Esophagus squamous epithelium (tissue), 5 donors: ENCODE data around the gene NEDD4L. TPM values are rescaled to one million over a fixed set of nuclear protein-coding genes. Genes with fewer than 3 reads are reported as not detected.

Experiments used
- DNase-seq: peaks from one replicate; lab custom pipeline; 2025; lab: John Stamatoyannopoulos, UW
- H3K27ac ChIP-seq, 4 donors: fragments of 200-600 bp; sonication (generic); one replicate each; pipeline ENCODE4 v1.5.1; 2016 to 2019; ENCODE audit warnings: mild to moderate bottlenecking in 1 of 4
- H3K27me3 ChIP-seq, 4 donors: fragments of 200-600 bp; sonication (generic); 1 replicate in 3 of 4; 2 replicates in 1 of 4; pipeline versions ENCODE4 v1.5.1 to v1.6.0; 2017 to 2021; ENCODE audit warnings: antibody characterized with exemption in 1 of 4
- H3K36me3 ChIP-seq, 3 donors: fragments of 200-600 bp; sonication (generic); one replicate each; pipeline ENCODE4 v1.5.1; 2016 to 2019
- H3K4me1 ChIP-seq, 3 donors: fragments of 200-600 bp; sonication (generic); one replicate each; pipeline ENCODE4 v1.5.1; 2017 to 2019
- H3K4me3 ChIP-seq, 4 donors: fragments of 200-600 bp; sonication (generic); 1 replicate in 3 of 4; 2 replicates in 1 of 4; pipeline ENCODE4 v1.5.1; 2016 to 2019; ENCODE audit warnings: mild to moderate bottlenecking in 2 of 4, moderate library complexity in 1 of 4
- H3K9me3 ChIP-seq, 3 donors: fragments of 200-600 bp; sonication (generic); one replicate each; pipeline ENCODE4 v1.5.1; 2016 to 2019
- CTCF ChIP-seq, 6 experiments: fragments of 450-650 bp in 4 of 6; fragments of 200-600 bp in 2 of 6; sonication (generic) in 2 of 6; IDR thresholded peaks; one replicate each; pipeline ENCODE4 v1.5.1; 2016 to 2019; ENCODE audit warnings: antibody characterized with exemption in 6 of 6, mild to moderate bottlenecking in 4 of 6, moderate library complexity in 4 of 6
- POLR2A ChIP-seq, 4 donors: fragments of 450-650 bp; IDR thresholded peaks; one replicate each; pipeline ENCODE4 v1.6.1; 2017; ENCODE audit warnings: antibody characterized with exemption in 4 of 4, mild to moderate bottlenecking in 4 of 4, moderate library complexity in 3 of 4
- WGBS, 2 donors: methylation state at CpG; one replicate each; pipeline ENCODE4 v1.1.5; 2018; 5-methylcytosine and 5-hydroxymethylcytosine counted together
- intact Hi-C: fragments of 100-400 bp; cut with DNase I; formaldehyde crosslinking; loops from one replicate; pipeline ENCODE4 v1.15.0; 2022
- total RNA-seq, 4 donors: library from RNA; depleted of rRNA; stranded (reverse); fragments of >200 nt; gene quantifications; one replicate each; pipeline ENCODE4 v1.1.0, GENCODE V29; 2016
- donor health status: DM: yes; HTN: yes; CAD: no.

Gene NEDD4L
- total RNA-seq, 4 donors from 2014 or later = 17.0 to 27.6 (median 21.9) TPM

GRCh38 chr18:58135701-58136331, 91.8 kb downstream of the NEDD4L start:
- H3K27ac ChIP-seq = no peak overlapping the region
- H3K4me1 ChIP-seq = peaks cover 0 to 9% (median 0%) of the 10 kb centered on the region in 3 donors
- H3K9me3 ChIP-seq = no peaks in the 10 kb centered on the region
- intact Hi-C loops = no loop called here
- no peaks in the 10 kb centered on the region for H3K36me3 ChIP-seq
- WGBS, 2 donors = 51 to 55% methylated on average over 6 of the region's 7 CpGs
- no peak for DNase-seq
- TF ChIP-seq CTCF (IDR thresholded peaks at IDR 0.05) (peak; percentile 59 to 89 (median 84)), POLR2A (IDR thresholded peaks at IDR 0.05) (no peak)
- H3K27me3 ChIP-seq = no peaks in the 10 kb centered on the region
- H3K4me3 ChIP-seq = no peak overlapping the region

DNA sequence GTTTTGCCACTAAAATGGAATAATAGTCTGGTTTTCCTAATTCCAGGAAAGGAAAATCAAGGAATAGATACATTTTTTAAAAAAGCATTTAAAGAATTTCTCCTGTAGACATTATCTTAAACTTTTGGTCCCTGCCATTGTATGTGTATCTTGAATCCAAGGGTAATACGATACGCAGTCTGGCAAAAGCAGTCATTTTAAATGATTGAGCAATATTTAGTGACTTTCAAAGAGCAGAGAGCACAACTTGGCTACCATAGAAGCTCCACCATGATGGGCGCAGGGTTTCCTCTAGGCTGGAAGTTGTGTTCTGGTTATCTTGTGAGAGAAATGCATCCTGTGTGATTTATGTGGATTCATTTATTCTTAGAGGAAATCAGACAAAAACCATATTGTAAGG, 92.9 kb downstream of the NEDD4L start:
- Histone ChIP-seq H3K4me1 (peaks cover 0 to 9% (median 0%) of the 10 kb centered on the region in 3 donors), H3K36me3 (no peaks in the 10 kb centered on the region), H3K9me3 (no peaks in the 10 kb centered on the region), H3K27me3 (no peaks in the 10 kb centered on the region), H3K4me3 (no peak overlapping the region), H3K27ac (no peak overlapping the region)
- WGBS, 2 donors = 70 to 85% methylated on average over 3 of the region's 3 CpGs
- DNase-seq = no peak
- no peak for TF ChIP-seq CTCF (IDR thresholded peaks at IDR 0.05)
- no peak for TF ChIP-seq POLR2A (IDR thresholded peaks at IDR 0.05)
- intact Hi-C loops = no loop called here

DNA sequence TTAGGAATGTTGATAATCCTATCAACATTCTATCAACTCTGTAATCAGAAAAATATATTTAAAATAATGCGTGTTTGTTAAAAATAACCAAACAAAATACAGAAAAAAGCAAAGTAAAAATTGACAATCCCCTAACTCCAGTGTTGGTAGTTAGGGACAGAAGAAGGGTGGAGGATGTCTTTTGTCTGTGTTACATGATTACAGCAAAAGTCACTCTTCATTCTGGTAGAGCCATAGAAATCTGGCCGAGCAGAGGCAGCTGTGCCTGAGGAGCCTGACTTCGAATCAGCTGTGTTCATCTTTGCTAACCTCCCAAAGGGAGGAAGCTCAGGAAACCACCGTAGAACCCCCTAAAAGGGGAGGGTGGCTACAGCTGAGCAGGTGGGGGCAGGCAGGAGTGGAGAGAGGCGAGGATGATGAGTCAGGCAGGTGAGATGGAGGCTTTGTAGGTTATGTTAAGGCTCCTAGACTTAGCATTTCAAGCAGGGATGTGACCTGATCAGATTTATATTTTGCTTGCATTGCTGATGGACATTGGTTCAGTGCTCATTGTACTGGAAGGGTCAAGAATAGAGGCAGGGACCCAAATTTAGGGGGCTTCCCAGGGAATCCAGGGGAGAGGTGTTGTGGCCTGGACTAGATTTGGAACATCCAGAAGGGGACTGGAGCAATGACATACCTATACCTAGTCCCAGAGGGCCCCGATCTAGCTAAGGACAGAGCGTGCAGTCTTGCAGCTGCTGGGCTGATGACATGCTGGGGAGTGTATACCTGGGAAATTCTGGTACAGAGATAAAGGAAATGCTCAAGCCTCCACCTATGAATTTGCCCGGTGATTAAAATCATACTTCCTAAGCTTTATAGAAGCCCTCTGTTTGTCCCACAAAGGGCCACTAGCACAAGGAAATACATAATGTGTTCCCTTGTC, 95.7 kb downstream of the NEDD4L start:
- no peak for DNase-seq
- Histone ChIP-seq H3K4me3 (no peak overlapping the region), H3K9me3 (no peaks in the 10 kb centered on the region), H3K4me1 (peaks cover 0 to 19% (median 0%) of the 10 kb centered on the region in 3 donors), H3K27me3 (no peaks in the 10 kb centered on the region), H3K27ac (peak overlapping the region in 1 of 4 donors; percentile 17), H3K36me3 (no peaks in the 10 kb centered on the region)
- no peak for TF ChIP-seq CTCF (IDR thresholded peaks at IDR 0.05)
- TF ChIP-seq POLR2A (IDR thresholded peaks at IDR 0.05) = no peak
- intact Hi-C loops = no loop called here
- 69 to 71% methylated on average over 7 to 8 of the region's 8 CpGs for WGBS, 2 donors

DNA sequence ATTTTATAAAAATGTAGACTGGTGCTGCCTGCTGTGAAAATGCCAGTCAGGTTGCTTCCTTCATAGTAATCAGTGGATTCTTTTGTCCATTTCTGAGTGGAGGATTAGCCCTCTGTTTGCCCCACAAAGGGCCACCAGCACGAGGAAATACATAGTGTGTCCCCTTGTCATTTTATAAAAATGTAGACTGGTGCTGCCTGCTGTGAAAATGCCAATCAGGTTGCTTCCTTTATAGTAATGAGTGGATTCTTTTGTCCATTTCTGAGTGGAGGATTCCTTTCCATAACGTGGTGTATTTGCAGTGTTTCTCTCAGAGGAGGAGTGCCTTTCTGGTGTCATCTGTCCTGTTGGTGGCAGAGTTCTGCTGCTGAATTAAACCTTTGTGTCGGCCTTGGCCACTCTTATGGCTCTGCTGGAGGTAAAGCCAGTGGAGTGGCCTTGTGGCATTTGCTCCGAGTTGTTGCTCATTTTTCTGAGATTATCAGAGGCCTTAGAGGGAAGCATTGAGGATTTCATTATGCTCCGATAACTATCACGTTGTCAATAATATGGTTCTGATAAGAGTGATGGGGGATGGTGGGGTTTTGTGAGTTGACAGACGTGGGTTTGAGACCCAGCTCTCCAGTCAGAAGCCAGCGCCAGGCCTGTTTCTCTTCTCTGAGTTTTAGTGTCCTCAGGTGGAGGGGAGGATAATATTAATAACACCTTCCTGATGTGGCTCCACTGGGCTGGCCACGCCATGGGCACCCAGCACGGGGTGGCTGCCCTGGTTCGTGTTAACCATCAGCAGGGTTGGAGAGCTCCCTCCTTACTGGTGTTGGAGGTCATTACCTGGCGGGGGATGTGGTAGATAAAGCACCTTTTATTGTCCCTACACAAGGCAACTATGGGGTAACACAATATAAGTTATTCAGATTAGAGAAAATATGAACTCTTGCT, 96.6 kb downstream of the NEDD4L start:
- Histone ChIP-seq H3K36me3 (no peaks in the 10 kb centered on the region), H3K4me3 (no peak overlapping the region), H3K9me3 (no peaks in the 10 kb centered on the region), H3K27me3 (no peaks in the 10 kb centered on the region), H3K4me1 (peaks cover 0 to 14% (median 0%) of the 10 kb centered on the region in 3 donors), H3K27ac (peak overlapping the region in 1 of 4 donors; percentile 17)
- intact Hi-C loops = no loop called here
- WGBS, 2 donors = 77 to 78% methylated on average over 9 to 12 of the region's 12 CpGs
- no peak for DNase-seq
- TF ChIP-seq POLR2A (IDR thresholded peaks at IDR 0.05) (no peak), CTCF (IDR thresholded peaks at IDR 0.05) (no peak)
